Esophagus (tissue), 2 donors: Measurements from ENCODE around the gene ZNF138. TPM values are rescaled to one million over a fixed set of nuclear protein-coding genes. Genes with fewer than 3 reads are reported as not detected.
"Not testable (repeated sequence)": the region's sequence is repeated elsewhere in the genome, so short reads cannot be mapped to it uniquely, and the experiment has no call there.

ENCODE experiments used
- H3K27ac ChIP-seq, 2 donors: one replicate each; pipeline ENCODE4 v1.5.1; 2013; ENCODE audit warnings: low read depth in 2 of 2, mild to moderate bottlenecking in 2 of 2, inconsistent platforms in 1 of 2, low read length in 1 of 2, moderate library complexity in 1 of 2
- H3K27me3 ChIP-seq, 2 donors: one replicate each; pipeline ENCODE4 v1.6.1; 2013; ENCODE audit warnings: low read length in 2 of 2, control low read depth in 1 of 2, mild to moderate bottlenecking in 1 of 2; ENCODE audit not compliant: insufficient read depth in 2 of 2, control insufficient read depth in 1 of 2
- H3K36me3 ChIP-seq, 2 donors: one replicate each; pipeline ENCODE4 v1.6.1; 2013; ENCODE audit warnings: low read length in 1 of 2; ENCODE audit not compliant: control insufficient read depth in 2 of 2, insufficient read depth in 2 of 2
- H3K4me1 ChIP-seq, 2 donors: one replicate each; pipeline ENCODE4 v1.6.1; 2013; ENCODE audit warnings: low read length in 1 of 2; ENCODE audit not compliant: control insufficient read depth in 2 of 2, insufficient read depth in 2 of 2
- H3K4me3 ChIP-seq, 2 donors: one replicate each; pipeline ENCODE4 v1.5.1; 2013; ENCODE audit warnings: low read length in 2 of 2, mild to moderate bottlenecking in 2 of 2, low read depth in 1 of 2, moderate library complexity in 1 of 2
- H3K9me3 ChIP-seq, 2 donors: one replicate each; pipeline ENCODE4 v1.6.1; 2013; ENCODE audit warnings: mild to moderate bottlenecking in 2 of 2, low read depth in 1 of 2, low read length in 1 of 2, moderate library complexity in 1 of 2; ENCODE audit not compliant: control insufficient read depth in 2 of 2, insufficient read depth in 1 of 2
- WGBS, 2 donors: extraction: QIAGEN DNeasy Blood & Tissue Kit; methylation state at CpG; one replicate each; pipeline ENCODE4 v1.1.7; 2013; 5-methylcytosine and 5-hydroxymethylcytosine counted together
- polyA plus RNA-seq, 2 donors: library from polyadenylated mRNA; stranded (reverse); fragments of 200-250 nt; gene quantifications; one replicate each; pipeline ENCODE4 v1.2.3, GENCODE V29; 2013
- donor health status: healthy with polysubstance abuse.
- donor health status: Bipolar disorder and iron deficiency.

ZNF138 gene
- polyA plus RNA-seq, 2 donors, result 3.2 to 6.9 TPM

DNA sequence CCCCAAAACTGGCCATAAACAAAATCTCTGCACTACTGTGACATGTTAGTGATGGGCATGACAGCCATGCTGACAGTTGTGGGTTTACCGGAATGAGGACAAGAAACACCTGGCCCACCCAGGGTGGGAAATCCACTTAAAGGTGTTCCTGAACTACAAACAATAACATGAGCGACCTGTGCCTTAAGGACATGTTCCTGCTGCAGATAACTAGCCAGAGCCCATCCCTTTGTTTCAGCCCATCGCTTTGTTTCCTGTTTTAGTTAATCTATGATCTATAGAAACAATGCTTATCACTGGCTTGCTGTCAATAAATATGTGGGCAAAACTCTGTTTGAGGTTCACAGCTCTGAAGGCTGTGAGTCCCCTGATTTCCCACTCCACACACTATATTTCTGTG lies 69.3 kb downstream of the ZNF138 start:
- H3K4me1 ChIP-seq, H3K27me3 ChIP-seq, H3K36me3 ChIP-seq, H3K4me3 ChIP-seq, H3K27ac ChIP-seq, H3K9me3 ChIP-seq: not testable (repeated sequence)
- WGBS, 2 donors, result 89 to 92% methylated on average over 3 of the region's 3 CpGs

DNA sequence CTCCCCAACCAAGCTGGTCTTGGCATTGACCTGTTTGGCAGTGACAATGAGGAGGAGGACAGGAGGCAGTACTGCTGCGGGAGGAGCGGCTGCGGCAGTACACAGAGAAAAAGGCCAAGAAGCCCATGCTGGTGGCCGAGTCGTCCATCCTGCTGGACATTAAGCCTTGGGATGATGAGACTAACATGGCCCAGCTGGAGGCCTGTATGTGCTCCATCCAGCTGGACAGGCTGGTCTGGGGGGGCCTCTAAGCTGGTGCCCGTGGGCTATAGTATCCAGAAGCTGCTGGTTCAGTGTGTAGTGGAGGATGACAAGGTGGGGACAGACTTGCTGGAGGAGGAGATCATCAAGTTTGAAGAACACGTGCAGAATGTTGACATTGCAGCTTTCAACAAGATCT lies 69.7 kb downstream of the ZNF138 start:
- 82 to 85% methylated on average over 7 of the region's 7 CpGs for WGBS, 2 donors
- H3K4me3 ChIP-seq, result no peak overlapping the region
- H3K9me3 ChIP-seq, result peaks cover 2 to 4% of the 10 kb centered on the region in 2 donors
- no peaks in the 10 kb centered on the region for H3K36me3 ChIP-seq
- H3K27ac ChIP-seq, result no peak overlapping the region
- H3K4me1 ChIP-seq, result no peaks in the 10 kb centered on the region
- no peaks in the 10 kb centered on the region for H3K27me3 ChIP-seq

DNA sequence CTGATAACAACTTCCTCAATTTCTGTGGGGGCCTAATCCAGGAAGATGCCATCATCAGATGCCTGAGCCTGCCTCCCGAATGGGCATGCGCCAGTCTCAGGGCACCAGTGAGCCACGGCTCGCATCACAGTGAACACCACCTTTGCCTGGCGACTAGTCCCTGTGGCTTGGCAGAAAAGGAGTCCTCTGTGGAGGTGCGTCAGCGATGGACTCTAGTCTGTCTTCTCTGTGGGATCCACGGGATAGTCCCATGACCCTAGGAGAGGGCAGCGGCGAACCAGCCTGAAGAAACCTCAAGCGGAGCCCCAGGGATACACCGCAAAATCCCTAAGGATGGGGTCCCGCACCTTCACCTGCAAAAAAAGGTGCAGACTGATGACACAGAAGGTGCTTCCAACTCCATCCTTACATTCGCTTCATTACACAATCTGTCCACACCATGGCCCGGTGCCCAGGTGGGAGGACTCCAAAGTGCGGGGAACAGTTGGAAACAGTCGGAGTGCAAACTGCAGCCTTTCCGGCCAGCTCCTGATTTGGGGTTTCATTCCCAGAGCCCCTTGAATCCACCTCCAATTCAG lies 73.7 kb downstream of the ZNF138 start:
- H3K27me3 ChIP-seq, result no peaks in the 10 kb centered on the region
- 91% methylated on average over 18 of the region's 18 CpGs for WGBS, 2 donors
- H3K27ac ChIP-seq, result no peak overlapping the region
- H3K4me1 ChIP-seq, result no peaks in the 10 kb centered on the region
- peaks cover 6 to 9% of the 10 kb centered on the region in 2 donors for H3K9me3 ChIP-seq
- H3K4me3 ChIP-seq, result no peak overlapping the region
- H3K36me3 ChIP-seq, result no peaks in the 10 kb centered on the region

DNA sequence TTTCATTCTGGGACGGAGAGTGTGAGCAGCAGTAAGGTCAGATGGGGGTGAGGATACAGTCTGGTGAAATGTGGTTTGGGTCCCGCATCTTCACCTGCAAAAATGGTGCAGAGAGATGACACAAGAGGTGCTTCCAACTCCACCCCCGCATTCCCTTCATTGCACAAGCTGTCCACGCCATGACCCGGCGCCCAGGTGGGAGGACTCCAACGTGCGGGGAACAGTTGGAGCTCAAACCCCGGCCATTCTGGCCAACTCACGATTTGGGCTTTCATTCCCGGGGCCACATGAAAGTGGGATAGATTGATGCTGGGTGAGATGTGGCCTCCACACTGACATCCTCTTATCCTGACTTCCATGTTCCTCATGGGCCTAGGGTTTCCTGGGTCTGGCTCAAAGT lies 74.3 kb downstream of the ZNF138 start:
- Histone ChIP-seq H3K4me3 (no peak overlapping the region), H3K27ac (no peak overlapping the region), H3K9me3 (peaks cover 6 to 8% of the 10 kb centered on the region in 2 donors), H3K4me1 (no peaks in the 10 kb centered on the region), H3K36me3 (no peaks in the 10 kb centered on the region), H3K27me3 (no peaks in the 10 kb centered on the region)
- 93 to 94% methylated on average over 11 of the region's 11 CpGs for WGBS, 2 donors

DNA sequence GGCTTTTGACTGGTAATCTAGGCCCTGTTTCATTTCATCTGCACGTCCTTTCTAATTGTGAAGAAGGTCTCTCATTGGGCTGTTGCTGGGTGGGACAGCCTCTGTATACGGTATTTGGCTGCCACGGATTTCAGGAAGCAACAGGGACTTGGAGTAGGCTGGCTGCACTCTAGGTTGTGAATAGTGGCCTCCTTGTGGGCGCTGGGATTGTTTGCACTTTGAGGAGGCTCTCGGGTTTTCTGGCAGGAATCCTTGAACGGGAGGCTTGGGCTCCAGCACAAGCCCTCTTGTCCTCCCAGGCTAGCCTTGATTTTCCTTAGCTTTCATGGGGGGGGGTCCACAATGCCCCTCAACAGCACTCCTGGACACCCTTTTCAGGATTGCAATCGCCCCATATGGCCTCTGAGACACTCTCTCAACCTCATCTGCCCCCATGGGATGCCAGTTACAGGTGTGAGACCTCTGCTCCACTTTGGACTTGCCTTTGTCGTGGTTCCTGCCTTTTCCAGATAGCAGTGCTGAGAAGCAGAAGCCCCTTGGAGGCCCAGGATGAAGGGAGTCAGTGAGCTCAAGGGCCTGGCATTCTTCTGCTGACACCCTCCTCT lies 75.0 kb downstream of the ZNF138 start:
- H3K36me3 ChIP-seq, result no peaks in the 10 kb centered on the region
- no peak overlapping the region for H3K27ac ChIP-seq
- no peak overlapping the region for H3K4me3 ChIP-seq
- peaks cover 4 to 7% of the 10 kb centered on the region in 2 donors for H3K9me3 ChIP-seq
- 77 to 78% methylated on average over 8 of the region's 8 CpGs for WGBS, 2 donors
- no peaks in the 10 kb centered on the region for H3K4me1 ChIP-seq
- no peaks in the 10 kb centered on the region for H3K27me3 ChIP-seq

DNA sequence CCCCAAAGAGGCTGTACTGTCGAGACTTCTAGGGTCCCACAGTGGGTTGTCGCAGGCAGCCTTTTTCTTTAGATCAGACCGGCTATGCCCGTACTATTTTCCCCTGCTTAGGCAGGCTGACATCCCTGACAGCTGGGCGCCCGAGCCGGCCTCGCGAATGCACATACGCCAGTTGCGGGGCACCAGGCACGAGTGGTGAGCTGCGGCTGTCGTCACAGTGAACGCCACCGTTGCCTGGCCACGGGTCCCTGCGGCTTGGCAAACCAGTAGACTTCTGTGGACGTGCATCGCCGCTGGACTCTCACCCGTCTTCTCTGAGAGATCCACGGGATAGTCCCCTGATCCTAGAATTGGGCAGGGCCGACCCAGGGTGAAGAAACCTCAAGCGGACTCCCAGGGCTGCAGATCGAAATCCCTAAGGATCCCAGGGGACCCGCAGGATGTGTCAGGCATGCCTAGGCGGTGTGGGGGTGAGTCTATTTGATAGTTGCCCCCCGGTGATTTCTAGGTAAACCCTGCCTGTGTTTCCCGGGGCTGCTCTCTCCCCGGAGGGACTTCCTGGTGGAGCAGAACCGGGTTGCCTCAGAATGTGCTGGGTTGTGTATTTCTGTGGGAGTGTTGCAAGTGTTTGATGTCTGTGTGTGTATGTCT lies 75.8 kb downstream of the ZNF138 start:
- Histone ChIP-seq H3K9me3 (peaks cover 4 to 8% of the 10 kb centered on the region in 2 donors), H3K27ac (no peak overlapping the region), H3K4me3 (no peak overlapping the region), H3K36me3 (no peaks in the 10 kb centered on the region), H3K4me1 (no peaks in the 10 kb centered on the region), H3K27me3 (no peaks in the 10 kb centered on the region)
- 92 to 95% methylated on average over 32 of the region's 32 CpGs for WGBS, 2 donors

DNA sequence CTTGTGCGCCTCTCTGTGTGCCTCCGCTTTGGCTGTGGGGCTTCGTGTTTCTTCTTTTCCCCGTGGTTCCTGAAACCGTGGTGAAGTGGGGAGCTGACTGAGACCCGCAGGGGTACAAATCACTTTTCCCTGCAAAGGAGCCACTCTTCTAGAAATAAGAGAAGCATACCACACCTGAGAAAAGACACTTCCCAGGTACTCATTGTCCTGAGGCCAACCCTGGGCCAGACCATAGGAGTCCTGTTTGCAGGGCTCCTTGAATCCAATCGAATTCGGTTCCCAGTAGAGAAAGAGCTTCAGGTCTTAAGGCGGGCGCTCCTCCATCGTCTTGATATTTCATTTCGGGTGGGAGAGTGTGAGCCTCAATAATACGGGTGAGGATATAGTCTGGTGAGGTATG lies 76.4 kb downstream of the ZNF138 start:
- Histone ChIP-seq H3K36me3 (no peaks in the 10 kb centered on the region), H3K27me3 (no peaks in the 10 kb centered on the region), H3K4me1 (no peaks in the 10 kb centered on the region), H3K9me3 (peaks cover 4 to 13% of the 10 kb centered on the region in 2 donors), H3K27ac (no peak overlapping the region), H3K4me3 (no peak overlapping the region)
- WGBS, 2 donors, result 95 to 96% methylated on average over 13 of the region's 13 CpGs

DNA sequence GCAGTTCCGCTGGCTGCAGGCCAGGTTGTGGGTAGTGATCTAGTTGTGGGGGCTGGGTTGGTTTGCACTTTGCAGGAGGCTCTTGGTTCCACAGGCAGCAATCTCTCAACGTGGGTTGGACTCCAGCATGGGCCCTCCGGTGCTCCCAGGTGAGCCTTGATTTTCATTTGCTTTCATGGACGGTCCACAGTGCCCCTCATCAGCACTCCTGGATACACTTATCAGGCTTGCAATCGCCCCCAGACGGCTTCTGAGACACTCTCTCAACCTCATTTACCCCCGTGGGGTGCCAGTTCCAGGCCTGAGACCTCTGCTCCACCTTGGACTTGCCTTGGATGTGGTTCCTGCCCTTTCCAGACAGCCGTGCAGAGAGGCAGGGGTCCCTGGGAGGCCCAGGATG lies 77.5 kb downstream of the ZNF138 start:
- H3K9me3 ChIP-seq, result peaks cover 4 to 15% of the 10 kb centered on the region in 2 donors
- H3K4me3 ChIP-seq, result no peak overlapping the region
- no peaks in the 10 kb centered on the region for H3K4me1 ChIP-seq
- no peaks in the 10 kb centered on the region for H3K36me3 ChIP-seq
- no peak overlapping the region for H3K27ac ChIP-seq
- no peaks in the 10 kb centered on the region for H3K27me3 ChIP-seq
- WGBS, 2 donors, result 71 to 82% methylated on average over 8 of the region's 8 CpGs

DNA sequence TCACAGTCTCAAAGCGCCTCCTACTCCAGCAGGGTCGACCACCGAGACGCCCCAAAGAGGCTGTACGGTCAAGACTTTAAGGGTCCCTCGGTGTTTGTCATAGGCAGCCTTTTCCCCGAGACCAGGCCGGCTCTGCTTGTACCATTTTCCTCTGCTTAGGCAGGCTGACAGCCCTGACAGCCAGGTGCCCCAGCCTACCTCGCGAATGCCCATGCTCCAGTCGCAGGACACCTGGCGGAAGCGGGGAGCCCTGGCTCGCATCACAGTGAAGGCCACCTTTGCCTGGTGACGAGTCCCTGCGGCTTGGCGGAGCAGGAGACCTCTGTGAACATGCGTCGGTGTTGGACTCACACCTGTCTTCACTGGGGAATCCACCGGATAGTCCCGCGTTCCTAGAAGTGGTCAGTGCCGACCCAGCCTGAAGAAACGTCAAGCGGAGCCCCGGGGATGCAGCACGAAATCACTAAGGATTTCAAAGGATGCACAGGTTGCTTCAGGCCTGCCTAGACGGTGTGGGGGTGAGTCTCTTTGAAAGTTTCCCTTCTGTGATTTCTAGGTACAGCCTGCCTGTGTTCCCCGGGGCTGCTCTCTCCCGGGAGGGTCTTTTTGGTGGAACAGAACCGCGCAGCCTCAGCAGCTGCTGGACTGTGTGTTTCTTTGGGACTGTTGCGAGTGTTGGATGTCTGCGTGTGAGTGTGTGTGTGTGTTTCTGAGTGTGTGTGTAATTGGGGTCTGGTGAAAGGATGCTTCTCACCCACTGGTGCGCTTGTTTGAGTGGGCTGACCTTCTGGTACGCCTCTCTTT lies 78.3 kb downstream of the ZNF138 start:
- no peaks in the 10 kb centered on the region for H3K36me3 ChIP-seq
- peaks cover 4 to 15% of the 10 kb centered on the region in 2 donors for H3K9me3 ChIP-seq
- H3K27me3 ChIP-seq, result no peaks in the 10 kb centered on the region
- 93 to 96% methylated on average over 36 of the region's 36 CpGs for WGBS, 2 donors
- no peak overlapping the region for H3K27ac ChIP-seq
- H3K4me1 ChIP-seq, result no peaks in the 10 kb centered on the region
- H3K4me3 ChIP-seq, result no peak overlapping the region
